Muscle of arm (tissue), 12 donors: ENCODE data around the gene KCNV2. TPM values are rescaled to one million over a fixed set of nuclear protein-coding genes. Genes with fewer than 3 reads are reported as not detected.

Experiments used
- DNase-seq: peaks from one replicate; pipeline ENCODE4 v3.0.0-alpha.2; 2013
- polyA plus RNA-seq, 12 donors: library from polyadenylated mRNA; unstranded; fragments of 120-200 nt; gene quantifications; one replicate each; pipeline ENCODE4 v1.2.1, GENCODE V29; 2013; ENCODE audit not compliant: insufficient read length in 12 of 12

Gene KCNV2
- polyA plus RNA-seq, 12 donors, result 0.08 to 0.25 (median 0.15) TPM; not detected in 2

GRCh38 chr9:2718698-2719033, 1.4 kb downstream of the KCNV2 start:
- no peak for DNase-seq

DNA sequence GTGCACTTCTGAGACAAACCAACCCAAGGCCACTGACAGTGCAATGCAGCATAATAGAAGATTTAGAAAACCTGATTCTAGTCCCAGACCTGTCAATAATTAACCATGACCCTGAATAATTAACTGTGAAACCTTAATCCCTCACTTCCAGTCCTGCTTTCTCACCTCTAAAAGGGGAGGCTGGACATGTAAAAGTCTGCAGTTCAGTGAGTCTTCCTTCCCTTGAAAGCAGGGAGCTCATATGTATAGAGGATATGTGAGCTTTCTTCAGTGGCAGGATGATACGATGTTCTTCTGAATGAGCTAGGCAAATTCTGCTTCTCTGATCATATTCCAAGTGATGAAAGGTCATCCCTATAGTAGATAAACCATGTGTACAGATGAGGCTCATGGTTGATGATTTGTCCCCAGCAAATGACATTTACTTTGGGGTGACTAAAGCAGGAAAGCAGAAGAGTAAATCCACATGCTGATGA, 2.9 kb downstream of the KCNV2 start:
- no peak for DNase-seq

GRCh38 chr9:2722715-2723114, 5.4 kb downstream of the KCNV2 start:
- DNase-seq, result peak; percentile 25

- DNase-seq, result peak; percentile 76
These were observed 6.2 kb downstream of the KCNV2 start for GRCh38 chr9:2723376-2724065.

DNA sequence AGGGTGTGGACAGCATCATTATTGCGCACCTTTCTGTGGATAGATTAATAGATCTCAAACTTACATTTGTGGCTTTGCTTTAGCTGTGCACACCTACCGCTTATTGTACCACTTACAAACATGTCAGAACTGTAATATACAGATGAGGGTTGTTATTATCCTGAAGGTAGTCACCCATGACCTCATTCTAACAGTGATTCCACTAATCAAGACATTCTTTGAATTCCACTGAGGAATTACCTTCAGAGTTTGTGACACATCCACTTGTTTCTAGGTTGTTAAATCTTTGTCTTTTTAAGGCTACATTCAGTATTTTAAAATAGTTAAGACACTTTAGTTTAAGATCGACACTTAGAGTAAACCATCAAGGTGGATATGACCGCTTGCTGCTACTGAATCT, 7.8 kb downstream of the KCNV2 start:
- DNase-seq, result no peak

GRCh38 chr9:2725898-2726649, 8.8 kb downstream of the KCNV2 start:
- DNase-seq, result peak; percentile 90

GRCh38 chr9:2726650-2727340, 9.5 kb downstream of the KCNV2 start:
- peak; percentile 31 for DNase-seq

DNA sequence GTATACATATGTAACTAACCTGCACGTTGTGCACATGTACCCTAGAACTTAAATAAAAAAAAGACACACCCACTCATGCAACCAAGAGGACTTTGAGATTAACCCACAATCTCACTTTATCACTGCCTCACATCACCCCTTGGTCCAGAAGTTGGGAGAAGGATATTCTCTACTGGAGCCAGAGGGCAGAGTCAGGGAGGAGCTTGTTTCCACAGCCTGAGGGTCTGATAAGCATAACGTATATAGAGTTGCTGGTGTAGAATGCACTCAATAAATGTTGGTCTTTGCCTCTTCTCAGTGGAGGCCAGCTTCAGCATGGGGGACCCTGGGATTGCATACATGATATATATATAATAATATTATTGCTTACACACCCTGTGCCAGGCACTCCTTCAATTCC, 10.1 kb downstream of the KCNV2 start:
- no peak for DNase-seq

- DNase-seq, result peak; percentile 42
These were observed 10.8 kb downstream of the KCNV2 start for GRCh38 chr9:2727966-2728613.

DNA sequence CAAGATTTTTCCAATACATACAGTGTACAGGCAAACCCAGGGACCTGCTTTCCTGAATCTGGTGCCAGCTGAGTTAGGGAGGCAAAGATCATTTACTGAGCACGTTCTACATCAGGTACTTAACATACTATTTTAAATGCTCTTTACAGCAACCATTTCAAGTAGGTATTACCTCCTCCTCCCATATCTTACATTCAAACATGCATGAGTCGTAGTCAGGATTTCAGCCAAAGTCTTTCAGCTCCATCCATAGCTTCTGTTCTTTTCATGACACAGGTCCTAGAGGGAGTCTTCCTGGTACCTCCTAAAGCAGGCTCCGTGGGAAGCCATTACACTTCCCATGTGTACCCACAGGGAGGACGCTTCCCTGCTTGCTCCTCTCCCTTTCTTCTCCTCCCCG, 11.7 kb downstream of the KCNV2 start:
- DNase-seq, result no peak

DNA sequence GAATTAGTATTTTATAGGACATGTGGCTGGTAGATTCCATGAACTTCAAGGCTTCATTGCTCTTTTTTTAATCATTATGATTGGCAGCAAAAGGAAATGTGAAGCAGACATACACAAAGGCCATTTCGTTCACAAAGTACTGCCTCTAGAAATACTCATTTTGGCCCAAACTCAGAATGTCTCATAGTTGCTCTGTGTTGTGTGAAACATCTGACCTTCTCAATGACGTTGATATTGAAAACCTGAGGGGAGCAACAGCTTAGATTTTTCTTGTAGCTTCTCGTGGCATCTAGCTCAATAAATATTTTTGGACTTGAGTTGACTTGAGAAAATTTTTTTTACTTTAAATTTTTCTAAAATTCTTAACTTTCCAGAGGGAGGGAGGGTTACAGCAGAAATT, 12.4 kb downstream of the KCNV2 start:
- no peak for DNase-seq

DNA sequence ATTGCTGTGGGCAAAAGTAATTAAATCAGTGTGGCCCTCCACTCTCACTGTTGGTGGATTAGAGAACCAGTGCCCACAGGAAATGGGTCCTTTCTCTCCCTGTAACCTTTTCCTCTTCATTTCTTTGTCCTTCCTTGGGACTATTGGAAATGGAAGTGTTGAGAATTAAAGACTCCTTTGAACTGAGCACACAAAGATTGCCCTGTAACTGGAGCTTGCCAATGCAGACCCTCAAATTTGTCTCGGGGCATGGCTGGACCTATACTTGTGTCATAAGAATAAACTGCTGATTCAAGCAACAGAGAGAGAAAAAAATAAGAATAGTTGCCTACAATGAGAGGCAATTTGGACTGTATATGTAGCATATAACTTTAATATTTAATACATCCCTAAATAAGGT, 13.7 kb downstream of the KCNV2 start:
- DNase-seq, result no peak

DNA sequence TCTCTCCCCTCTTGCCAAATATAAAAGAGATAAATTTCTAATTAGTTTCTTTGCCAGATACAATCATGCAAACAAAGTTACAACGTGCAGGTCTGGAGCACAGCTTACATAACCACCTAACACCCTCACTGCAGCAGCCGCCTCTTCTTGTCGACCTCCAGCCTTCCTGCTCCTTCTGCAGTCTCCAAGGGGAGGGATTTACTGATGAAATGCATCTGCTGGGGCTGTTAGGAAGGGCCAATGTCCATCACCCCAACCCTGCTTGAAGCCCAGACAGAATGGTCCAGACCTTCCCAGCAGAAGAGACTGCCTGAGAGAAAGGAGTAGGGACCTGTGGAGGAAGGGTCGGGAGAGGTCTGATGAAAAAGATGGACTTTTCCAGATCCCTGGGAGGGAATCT, 15.2 kb downstream of the KCNV2 start:
- no peak for DNase-seq

- DNase-seq, result no peak
These were observed 23.3 kb downstream of the KCNV2 start for GRCh38 chr9:2740616-2741015.

GRCh38 chr9:2741441-2742158, 24.3 kb downstream of the KCNV2 start:
- no peak for DNase-seq

GRCh38 chr9:2742214-2742613, 24.9 kb downstream of the KCNV2 start:
- DNase-seq, result no peak

DNA sequence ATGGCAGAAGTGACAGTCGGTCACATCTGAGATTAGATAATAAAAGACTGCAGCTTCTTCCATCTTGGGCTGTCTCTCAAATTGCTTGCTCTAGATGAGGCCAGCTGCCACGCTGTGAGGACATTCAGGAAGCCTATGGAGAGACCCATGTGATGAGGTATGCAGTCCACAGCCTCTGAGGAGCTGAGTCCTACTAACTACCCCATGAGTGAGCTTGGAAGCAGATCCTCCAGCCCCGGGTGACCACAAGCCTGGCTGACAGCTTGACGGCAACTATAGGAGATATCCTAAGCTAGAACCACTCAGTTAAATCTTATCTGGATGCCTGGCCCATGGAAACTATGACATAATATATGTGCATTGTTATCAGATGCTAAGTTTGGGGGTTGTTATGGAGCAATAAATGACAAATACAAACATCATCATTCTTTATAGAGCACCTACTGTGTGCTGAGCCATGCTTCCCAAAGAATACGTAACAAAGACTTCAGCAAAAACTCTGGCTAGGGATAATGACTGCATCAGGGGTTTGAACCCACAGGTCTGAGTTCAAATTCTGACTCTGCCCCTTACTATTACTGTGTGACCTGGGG, 26.7 kb downstream of the KCNV2 start:
- DNase-seq, result no peak

- no peak for DNase-seq
These were observed 28.5 kb downstream of the KCNV2 start for GRCh38 chr9:2745560-2746380.

DNA sequence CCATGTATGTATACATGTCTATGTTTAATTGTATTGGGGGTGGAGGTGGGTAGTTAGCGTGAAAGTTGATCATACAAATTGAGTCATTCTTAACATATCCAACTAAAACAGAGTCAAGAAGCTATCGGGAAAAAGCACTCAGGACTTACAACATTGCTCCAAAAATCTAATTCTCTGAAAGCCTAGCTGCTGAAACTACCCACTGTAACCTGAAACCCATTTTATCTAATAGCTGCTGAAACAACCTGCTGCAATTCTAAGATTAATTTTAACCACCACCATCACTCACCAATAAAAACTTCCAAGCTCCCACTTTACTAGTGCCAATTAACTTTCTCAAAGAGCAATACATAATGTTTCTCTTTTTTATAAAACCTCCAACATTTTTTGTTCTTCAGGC, 32.2 kb downstream of the KCNV2 start:
- no peak for DNase-seq

GRCh38 chr9:2755285-2755684, 38.0 kb downstream of the KCNV2 start:
- DNase-seq, result no peak
